HL-60 (cell line): ENCODE results near the gene PCDHA13.

ENCODE experiments used
- CTCF ChIP-seq: IDR thresholded peaks from one replicate; pipeline ENCODE4 v1.5.1; 2011; ENCODE audit warnings: low read length, control low read depth, inconsistent platforms; ENCODE audit not compliant: insufficient read depth
- SPI1 ChIP-seq: IDR thresholded peaks from 2 replicates; pipeline ENCODE4 v1.6.1; 2012; ENCODE audit warnings: low read depth, mild to moderate bottlenecking, borderline replicate concordance

GRCh38 chr5:140927228-140927573 is 45.3 kb downstream of the PCDHA13 start:
- TF ChIP-seq CTCF, result no peak
- no peak for TF ChIP-seq SPI1
